Activated CD8-positive, alpha-beta memory T cell treated with anti-CD3 and anti-CD28 coated beads, Interleukin-2, amount 50 U/mL, for 1 hour (primary cell): ENCODE data around the gene CDNF.
"Not testable (repeated sequence)": the region's sequence is repeated elsewhere in the genome, so short reads cannot be mapped to it uniquely, and the experiment has no call there.

Experiments used
- DNase-seq: peaks from one replicate; pipeline ENCODE4 v3.0.0-alpha.2; 2020; ENCODE audit errors: extremely low read depth

The CDNF gene

DNA sequence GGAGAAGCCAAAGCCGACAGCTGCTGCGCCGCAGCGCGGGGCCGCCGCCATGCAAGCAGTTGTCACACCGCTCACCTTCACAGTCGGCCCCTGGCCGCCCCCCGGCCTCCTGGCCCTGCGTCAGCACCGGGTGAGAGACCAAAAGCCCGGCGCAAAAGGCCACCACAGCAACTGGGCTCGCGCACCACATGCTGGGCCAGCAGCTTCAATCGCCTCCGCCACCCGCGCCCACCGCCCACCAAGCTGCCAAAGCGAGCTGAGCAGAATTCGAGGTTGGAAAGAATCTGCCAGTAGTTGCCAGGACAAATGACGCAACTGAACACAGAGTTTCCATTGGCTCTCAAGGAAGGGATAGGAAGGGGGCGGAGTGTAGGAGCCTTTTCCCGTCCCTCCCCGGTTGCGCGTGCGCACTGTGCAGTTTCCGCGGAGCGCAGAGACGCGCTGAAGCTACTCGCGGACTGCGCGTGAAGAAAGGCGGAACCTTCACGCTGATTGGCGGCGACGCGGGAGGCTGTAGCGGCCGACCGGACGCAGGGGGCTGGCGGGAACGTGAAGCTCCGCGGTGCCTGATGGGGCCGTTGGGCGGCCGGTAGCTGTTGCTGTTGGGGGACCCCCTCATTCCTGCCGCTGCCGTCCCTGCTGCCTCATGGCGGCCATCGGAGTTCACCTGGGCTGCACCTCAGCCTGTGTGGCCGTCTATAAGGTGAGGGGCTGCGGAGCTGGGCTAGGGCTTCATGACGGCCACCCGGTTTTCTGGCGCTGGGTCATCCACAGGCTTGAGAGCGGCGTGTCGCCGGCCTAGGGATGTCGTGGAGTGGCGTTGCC lies at the start of gene CDNF, which contains the start of the genes HSPA14 and MSANTD7:
Gene CDNF (minus strand): TSS at position 281 of the 825 bp plus-strand sequence. CDS start 91 bp downstream, at position 190.
Gene HSPA14 (plus strand): TSS at position 550 of the 825 bp plus-strand sequence. CDS start 97 bp downstream, at position 647.
Gene MSANTD7 (plus strand): TSS at position 550 of the 825 bp plus-strand sequence. CDS start 3,979 bp downstream, outside the sequence.
- peak; percentile 98 for DNase-seq

DNA sequence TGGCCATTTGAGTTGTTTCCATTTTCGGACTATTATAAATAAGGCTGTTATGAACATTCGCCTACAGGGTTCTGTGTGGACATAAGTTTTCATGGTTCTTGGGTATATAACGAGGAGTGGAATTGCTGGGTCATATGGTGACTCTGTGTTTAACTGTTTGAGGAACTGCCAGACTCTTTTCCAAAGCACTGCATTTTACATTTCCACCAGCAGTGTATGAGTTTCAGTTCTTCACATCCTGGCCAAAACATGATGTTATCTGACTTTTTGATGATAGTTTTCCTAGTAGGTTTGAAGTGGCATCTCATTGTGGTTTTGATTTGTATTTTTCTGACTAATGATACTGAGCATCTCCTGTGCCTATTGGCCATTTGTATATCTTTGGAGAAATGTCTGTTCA lies 46.2 kb upstream of the CDNF start:
- DNase-seq = no peak

DNA sequence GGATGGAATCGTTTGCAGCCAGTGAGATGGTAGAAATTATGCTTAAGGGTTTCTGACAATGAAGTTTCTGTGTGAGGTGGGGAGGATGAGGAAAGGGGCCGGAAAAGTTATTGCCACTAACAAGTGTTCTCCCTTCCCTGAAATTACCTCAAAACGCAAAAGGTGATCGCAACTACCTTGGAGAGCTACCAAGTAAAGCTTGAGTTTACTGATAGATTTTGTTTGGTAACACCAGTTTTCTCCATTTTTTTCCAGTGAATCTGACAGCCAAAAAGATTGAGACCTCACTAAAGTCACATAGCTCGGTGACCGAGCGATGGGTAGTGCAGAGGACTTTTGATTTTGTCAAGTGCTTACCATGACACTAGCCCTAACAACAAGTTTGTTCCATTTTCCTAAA lies 42.4 kb upstream of the CDNF start:
- no peak for DNase-seq

DNA sequence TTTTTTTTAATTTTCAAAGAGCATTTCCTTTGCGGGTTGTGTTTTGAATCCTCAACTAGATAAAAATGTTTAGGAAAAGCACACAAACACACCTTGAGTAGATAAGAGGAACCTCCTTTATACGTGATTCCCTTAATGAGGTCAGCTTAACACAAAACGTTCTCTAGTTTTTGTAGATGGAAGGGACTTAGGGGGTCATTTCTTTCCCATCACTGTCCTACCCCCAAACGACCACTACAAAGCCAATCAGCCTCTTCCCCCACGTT lies 42.0 kb upstream of the CDNF start:
- no peak for DNase-seq

DNA sequence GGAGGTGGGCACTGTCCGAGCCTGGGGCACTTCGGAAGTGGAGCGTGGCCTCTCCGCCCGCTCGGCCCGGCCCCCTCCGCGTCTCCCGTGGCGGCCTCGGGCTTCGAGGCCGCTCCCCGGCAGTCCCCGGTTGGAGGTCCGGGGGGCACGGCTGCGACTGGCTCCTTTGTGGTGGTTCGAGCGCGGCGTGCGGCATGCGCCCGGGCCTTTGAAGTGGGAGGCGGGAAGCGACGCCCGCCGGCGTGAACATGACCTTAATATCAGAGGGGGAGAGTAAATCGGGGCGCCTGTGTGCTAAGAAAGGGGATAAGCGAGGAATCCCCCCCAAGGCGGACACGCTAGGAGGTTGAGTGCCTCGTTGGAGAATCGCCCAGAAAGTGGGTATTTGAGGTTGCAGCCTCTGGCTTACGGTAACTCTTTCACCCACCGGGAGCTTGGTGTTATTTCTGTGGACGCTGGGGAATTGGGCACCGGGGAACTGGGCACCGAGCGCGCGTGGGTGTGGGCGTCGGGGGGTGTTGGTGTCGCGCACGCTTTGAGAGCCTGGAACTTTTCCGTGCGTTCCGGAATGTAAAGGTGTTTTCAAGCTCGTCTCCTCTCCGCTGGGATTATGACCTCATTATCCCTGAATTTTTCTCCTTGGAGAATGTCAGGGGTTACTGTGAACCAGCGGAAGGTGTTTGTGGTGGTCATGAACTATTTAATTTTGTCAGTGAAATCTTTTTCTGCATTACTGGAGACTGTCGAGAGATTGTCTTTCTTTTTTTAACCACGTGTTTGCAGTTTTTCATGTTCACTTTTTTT lies 41.5 kb upstream of the CDNF start:
- DNase-seq = no peak

DNA sequence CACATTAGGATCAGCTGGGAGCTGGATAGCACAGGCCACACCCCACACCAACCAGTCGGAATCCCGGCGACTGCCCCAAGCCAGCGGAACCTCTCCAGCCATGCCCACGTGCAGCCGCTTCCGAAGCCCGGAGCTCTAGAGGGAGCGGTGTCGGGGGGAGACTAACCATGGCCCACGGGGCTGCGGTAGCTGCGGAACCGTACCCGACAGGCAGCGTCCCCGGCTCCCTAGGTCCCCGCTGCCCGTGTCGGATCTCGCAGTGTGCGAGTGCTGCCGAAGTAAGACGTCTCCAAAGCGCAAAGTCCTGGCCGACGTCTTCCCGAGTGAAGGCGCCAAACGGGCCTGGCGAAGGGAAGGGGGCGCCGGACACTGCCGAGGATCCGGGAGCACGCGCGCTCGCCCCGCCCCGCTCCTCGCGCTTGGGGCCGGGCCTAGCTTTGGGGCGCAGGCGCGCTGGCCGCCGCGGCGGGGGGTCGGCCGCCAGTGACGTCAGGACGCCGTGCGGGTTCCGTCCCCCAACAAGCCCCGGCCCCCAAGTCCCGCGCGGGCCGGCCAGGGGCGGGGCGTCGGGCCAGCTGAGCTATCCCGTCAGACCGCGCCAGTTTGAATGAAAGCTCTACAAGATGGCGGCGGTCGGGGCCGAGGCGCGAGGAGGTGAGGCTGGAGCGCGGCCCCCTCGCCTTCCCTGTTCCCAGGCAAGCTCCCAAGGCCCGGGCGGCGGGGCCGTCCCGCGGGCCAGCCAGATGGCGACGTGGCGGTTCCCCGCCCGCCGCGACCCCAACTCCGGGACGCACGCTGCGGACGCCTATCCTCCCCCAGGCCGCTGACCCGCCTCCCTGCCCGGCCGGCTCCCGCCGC lies 40.7 kb upstream of the CDNF start, which contains the start of gene SUV39H2:
Gene SUV39H2 (plus strand): TSS at position 601 of the 858 bp plus-strand sequence. CDS start 23 bp downstream, at position 624.
- peak; percentile 61 for DNase-seq

DNA sequence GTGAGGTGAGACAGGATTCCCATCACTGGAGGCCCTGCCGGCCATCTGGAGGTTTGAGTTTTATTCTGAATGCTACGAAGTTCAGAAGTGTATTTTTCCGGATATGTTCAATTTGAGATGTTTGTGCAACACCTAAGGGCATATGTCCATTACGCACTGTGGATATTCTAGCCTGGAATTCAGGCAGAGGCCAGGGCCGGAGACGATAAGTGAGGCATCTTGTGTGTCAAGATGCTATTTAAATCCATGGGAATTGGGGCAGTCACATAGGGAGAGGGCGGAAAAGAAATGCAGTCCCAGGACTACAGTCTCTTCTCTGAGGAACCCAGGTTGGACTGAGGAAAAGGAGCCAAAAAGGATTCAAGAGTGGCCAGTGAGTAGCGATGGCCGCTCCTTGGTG lies 38.9 kb upstream of the CDNF start:
- no peak for DNase-seq

DNA sequence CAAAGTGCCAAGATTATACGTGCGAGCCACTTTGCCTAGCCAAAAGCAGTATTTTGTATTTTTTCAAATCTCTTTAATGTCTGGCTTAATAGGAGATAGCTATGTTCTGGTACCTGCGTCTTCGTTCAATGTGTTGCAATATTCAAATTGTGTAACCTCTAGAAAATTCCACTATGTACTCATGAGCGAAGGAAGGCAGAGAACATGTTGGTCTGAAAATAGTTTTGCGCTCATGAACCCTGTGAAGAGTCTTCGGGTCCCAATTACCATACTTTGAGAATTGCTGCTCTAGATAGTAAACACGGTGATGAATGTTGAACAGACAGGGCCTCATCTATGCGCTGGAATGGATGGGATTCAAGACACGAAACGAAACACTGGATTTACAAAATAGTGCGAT lies 38.1 kb upstream of the CDNF start:
- DNase-seq = no peak

DNA sequence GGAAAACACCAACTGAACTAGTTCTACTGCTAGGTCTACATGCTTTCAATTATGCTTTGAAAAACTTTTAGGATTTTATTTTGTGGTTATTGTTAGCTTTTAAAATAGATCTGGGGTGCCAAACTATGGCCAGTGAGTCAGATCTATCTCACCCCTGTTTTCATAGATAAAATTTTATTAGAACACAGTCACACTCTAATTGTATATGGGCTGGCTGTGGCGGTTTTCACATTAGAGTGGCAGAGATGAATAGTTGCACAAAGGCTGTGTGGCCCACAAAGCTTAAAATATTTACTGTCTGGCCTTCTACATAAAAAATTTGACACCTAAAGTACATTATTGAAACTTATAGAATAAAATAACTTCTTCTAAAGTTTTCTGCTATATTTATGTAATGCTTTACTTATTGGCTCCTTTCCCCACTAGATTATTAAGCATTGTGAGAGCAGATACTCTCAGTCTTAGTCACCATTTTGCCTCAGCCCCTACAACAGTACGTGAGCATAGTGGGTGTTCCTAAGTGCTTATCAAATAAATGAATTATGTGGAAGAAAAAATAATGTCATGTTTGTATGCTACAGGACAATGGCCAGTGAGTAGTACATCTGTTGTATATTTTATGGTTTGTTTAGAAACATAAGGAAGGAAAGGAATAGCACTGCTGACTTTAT lies 35.4 kb upstream of the CDNF start:
- no peak for DNase-seq

DNA sequence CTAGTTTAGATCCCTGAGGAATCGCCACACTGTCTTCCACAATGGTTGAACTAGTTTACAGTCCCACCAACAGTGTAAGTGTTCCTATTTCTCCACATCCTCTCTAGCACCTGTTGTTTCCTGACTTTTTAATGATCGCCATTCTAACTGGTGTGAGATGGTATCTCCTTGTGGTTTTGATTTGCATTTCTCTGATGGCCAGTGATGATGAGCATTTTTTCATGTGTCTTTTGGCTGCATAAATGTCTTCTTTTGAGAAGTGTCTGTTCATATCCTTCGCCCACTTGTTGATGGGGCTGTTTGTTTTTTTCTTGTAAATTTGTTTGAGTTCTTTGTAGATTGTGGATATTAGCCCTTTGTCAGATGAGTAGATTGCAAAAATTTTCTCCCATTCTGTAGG lies 27.0 kb upstream of the CDNF start:
- not testable (repeated sequence) for DNase-seq

DNA sequence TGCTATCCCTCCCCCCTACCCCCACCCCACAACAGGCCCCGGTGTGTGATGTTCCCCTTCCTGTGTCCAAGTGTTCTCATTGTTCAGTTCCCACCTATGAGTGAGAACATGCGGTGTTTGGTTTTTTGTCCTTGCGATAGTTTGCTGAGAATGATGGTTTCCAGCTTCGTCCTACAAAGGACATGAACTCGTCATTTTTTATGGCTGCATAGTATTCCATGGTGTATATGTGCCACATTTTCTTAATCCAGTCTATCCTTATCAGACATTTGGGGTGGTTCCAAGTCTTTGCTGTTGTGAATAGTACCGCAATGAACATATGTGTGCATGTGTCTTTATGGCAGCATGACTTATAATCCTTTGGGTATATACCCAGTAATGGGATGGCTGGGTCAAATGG lies 26.6 kb upstream of the CDNF start:
- not testable (repeated sequence) for DNase-seq

DNA sequence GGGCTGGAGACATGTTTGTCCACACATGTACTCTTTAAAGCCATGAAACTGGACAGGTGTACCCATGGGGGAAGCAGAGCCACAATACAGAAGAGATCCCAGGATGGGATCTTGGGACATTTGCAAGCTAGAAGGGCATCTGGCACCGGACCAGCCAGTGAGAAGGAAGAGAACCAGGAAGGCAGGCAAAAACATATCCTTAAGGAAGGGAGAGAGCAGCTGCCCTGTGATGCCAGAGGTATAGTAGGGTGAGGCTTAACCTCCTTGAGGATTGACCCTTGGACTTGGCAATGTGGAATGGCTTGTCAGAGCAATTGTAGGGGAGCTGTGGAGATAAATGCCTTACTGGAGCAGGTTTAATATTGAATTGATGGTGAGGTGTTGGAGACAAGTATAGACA lies 23.0 kb upstream of the CDNF start:
- DNase-seq = no peak

DNA sequence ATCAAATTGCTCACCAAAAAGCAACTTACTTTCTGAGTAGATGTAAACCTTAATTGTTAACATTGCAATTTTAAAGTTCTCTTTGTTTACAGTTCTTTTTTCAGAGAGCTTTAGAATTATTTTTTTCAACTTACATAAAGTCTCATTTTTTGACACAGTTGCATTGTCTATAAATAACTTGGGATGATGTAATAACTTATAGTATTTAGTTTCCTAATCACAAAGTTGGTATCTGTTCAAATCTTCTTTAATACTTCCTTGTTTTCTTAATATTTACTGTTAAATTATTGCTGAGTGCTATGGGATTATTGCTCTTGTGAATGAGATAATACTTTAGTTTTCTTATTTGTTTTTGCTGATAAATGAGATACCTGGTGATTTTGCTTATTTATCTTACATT lies 21.9 kb upstream of the CDNF start:
- no peak for DNase-seq

DNA sequence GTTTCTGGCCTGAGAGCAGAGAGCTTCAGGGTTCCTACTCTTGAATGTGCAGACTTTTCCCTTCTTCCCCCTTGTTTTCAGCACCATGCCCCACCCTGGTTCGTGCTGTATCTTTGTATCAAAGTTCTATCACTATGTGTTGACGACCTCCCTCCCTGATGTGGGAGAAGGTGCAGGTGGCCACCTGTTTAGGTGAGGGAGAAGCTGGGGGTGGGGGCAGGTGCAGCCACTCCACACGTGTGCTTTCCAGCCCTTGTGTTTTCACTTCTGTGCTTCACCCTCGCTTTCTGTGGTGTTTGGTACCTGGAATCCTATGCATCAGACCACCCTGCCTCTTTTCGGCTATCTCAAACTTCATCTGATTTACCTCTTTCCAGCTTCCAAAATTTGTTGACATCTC lies 21.2 kb upstream of the CDNF start:
- no peak for DNase-seq

DNA sequence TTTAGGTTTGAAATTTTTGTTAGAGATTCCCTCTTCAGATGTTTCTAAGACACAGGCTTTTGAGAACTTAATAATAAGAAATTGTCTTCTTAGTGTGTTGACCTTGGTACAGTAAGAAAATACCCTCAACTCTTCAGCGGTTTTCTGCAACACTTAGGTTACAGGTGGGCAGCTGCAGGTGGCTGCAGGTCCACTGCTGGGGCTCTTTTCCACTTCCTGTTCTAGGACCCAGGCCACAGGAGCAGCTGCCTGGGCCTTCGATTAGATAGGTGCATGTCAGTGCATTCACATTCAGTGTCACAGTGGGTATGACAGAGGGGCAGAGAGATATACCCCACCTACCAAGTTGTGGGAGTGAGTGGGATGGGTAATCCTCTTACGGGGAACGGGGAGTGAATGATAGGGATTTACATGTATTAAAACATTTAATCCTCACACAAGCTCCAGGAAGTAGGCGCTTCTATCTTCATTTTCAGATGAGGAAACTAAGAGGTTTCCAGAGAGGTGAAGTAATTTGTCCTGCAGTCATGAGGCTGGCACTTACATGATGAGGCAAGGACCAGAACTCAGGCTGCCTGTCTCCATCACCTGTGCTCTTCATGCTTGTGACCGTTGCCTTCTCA lies 20.6 kb upstream of the CDNF start:
- no peak for DNase-seq

DNA sequence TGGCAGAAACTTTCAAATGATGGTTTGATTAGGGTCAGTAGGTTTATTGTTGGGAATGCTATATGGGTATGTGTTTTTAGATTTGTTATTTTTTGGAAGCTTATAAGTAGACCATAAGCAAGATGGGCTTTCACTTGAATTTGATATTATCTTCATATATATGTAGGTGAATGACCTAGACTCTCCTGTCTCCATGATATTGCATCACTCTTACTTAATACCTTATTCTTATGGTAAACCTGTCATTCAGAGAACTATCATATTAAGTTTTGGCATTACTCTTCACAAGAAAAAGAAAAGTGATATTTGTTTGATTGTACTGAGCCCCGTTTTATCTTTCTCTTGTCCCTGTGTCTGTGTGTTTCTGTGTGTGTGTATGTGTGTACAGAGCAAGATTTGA lies 17.6 kb upstream of the CDNF start:
- DNase-seq = no peak

DNA sequence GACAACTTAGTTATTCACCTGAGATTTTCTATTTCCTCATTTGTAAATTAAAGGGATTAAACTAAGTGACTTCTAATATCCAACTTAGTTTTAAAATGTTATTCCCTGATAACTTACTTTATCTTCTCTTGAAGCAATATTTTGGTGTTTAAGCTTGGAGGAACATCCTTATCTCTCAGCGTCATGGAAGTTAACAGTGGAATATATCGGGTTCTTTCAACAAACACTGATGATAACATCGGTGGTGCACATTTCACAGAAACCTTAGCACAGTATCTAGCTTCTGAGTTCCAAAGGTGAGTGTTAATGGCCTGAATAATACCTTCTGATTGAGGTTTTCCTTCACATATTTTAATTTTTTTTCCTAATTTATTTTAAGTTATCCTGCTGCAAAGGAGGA lies 14.4 kb upstream of the CDNF start:
- no peak for DNase-seq

DNA sequence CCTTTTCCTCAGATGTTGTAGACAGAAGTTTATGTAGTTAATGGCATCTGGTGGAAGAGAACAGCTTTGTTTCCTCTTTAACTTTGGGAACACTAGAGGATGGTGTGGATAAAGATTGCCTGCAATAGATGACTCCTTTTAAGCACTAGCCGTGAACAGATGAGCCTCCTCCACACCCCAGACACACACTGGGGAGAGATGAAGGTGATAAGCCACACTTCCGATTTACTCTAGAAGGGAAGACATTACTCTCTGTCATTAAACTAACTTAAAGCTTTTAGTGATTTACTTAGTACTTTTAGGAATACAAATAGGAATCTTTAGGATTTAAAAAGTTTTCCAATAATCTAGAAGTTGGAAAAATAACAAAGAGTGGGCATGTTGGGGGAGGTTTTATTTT lies 7.1 kb upstream of the CDNF start:
- no peak for DNase-seq

DNA sequence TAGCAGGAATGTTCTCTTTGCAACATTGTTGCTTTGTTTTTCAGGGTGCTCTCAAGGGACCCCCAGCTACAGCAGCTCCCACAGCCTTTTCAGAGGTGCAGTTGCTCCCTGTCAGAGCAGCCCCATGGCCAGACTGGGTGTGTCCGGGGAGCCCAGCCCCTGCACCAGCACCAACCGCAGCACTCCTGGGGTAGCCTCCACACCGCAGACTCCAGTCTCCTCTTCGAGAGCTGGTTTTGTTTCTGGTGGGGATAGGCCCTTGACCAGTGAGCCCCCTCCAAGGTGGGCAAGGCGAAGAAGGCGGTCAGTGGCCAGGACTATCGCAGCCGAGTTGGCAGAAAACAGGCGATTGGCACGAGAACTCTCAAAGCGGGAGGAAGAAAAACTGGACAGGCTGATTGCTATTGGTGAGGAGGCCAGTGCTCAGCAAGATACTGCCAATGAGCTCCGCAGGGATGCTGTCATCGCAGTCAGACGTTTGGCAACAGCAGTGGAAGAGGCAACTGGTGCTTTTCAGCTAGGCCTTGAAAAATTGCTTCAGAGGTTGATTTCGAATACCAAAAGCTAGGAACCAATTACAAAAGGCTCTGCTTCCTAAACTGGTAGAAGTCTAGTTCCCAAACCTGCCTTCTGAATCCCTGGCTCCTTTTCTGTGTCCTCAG lies 5.6 kb upstream of the CDNF start:
- DNase-seq = no peak

DNA sequence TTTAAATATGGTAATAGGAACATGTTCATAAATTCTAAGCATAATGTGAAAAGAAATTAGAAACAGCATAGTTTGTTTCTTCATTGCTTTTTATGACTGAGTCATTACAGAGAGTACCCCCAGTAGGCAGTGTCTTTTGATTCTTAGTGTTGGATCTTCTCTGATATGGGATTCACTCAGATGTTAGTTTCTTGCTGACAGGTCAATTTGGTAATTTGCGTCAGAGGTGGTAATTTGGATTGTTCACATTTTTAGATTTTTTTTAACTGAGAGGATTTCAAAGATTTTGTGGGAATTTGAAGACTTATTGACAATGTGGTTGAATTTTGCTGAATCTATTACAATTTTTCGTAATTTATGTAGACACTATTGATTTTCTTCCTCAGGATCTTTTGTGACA lies 2.3 kb upstream of the CDNF start:
- DNase-seq = no peak
